HG02938 (cell line): ENCODE measurements around the gene EVI5L.
"Not testable (repeated sequence)": the region's sequence is repeated elsewhere in the genome, so short reads cannot be mapped to it uniquely, and the experiment has no call there.

ENCODE experiments used
- ATAC-seq: cut with Tn5 transposase; IDR thresholded peaks from one replicate; pipeline ENCODE4 v1.9.1; 2021; ENCODE audit warnings: mild to moderate bottlenecking, moderate library complexity; ENCODE audit not compliant: unreplicated experiment

EVI5L gene

GRCh38 chr19:7871437-7872305, 41.7 kb downstream of the EVI5L start:
- no peak for ATAC-seq

GRCh38 chr19:7872306-7873204, 42.5 kb downstream of the EVI5L start:
- ATAC-seq, result no peak

- ATAC-seq, result no peak
Observed at GRCh38 chr19:7873304-7874075, 43.5 kb downstream of the EVI5L start.

- ATAC-seq, result no peak
Observed at GRCh38 chr19:7874076-7874896, 44.3 kb downstream of the EVI5L start, which contains the start of gene PRR36. Gene PRR36 (minus strand): TSS chr19:7874390. CDS start chr19:7873689, 701 bp downstream.

GRCh38 chr19:7874897-7875273, 44.9 kb downstream of the EVI5L start:
- ATAC-seq, result no peak

GRCh38 chr19:7877249-7877836, 47.3 kb downstream of the EVI5L start:
- ATAC-seq, result no peak

GRCh38 chr19:7879111-7879807, 49.2 kb downstream of the EVI5L start:
- ATAC-seq, result no peak

- ATAC-seq, result no peak
Observed at GRCh38 chr19:7879836-7880235, 49.8 kb downstream of the EVI5L start.

GRCh38 chr19:7881910-7882309, 51.9 kb downstream of the EVI5L start:
- no peak for ATAC-seq

GRCh38 chr19:7883105-7883504, 53.1 kb downstream of the EVI5L start:
- ATAC-seq, result no peak

GRCh38 chr19:7883796-7884570, 54.0 kb downstream of the EVI5L start:
- no peak for ATAC-seq

GRCh38 chr19:7885818-7886217, 55.8 kb downstream of the EVI5L start:
- no peak for ATAC-seq

- ATAC-seq, result no peak
Observed at GRCh38 chr19:7887408-7888144, 57.6 kb downstream of the EVI5L start.

GRCh38 chr19:7888145-7888825, 58.3 kb downstream of the EVI5L start, which contains the start of gene LRRC8E:
Gene LRRC8E (plus strand): TSS chr19:7888510. CDS start chr19:7895604, 7,094 bp downstream.
- no peak for ATAC-seq

GRCh38 chr19:7888826-7889217, 58.8 kb downstream of the EVI5L start:
- ATAC-seq, result no peak

- ATAC-seq, result not testable (repeated sequence)
Observed at GRCh38 chr19:7893362-7894101, 63.5 kb downstream of the EVI5L start.
